Astrocyte (in vitro differentiated cells and primary cell): Measurements from ENCODE around the gene EEF1AKMT3.

Experiments
- CTCF ChIP-seq: IDR thresholded peaks from 2 replicates; pipeline ENCODE4 v1.5.1; 2011; ENCODE audit warnings: low read depth, mild to moderate bottlenecking, inconsistent platforms, low read length, moderate library complexity; ENCODE audit not compliant: insufficient read depth
- EZH2 ChIP-seq: IDR thresholded peaks from 2 replicates; pipeline ENCODE4 v1.6.1; 2012; ENCODE audit warnings: mild to moderate bottlenecking, low read length, inconsistent platforms; ENCODE audit not compliant: insufficient read depth

DNA sequence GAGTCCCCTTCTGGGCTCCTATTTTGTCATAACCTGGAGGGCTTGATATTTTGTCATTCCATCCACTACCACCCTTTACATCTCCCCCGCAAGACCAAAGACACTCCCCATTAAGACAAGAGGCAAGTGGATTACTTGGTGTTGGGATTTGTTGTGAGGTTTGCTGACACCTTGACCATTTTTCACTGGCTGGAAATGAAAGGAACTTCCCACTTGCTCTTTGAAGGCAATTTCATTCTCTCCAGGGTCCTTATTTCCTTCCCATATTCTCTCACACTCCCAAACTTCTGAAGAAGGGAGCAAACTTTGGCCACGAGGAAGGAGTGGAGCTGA lies 48.8 kb upstream of the EEF1AKMT3 start:
- no peak for TF ChIP-seq CTCF
- no peak for TF ChIP-seq EZH2
